K562 (cell line): Measurements from ENCODE around the gene CHMP1A. TPM values are rescaled to one million over a fixed set of nuclear protein-coding genes. Genes with fewer than 3 reads are reported as not detected.

ENCODE experiments used
- ATAC-seq: fragments of 200-7000 bp; cut with Tn5 transposase; 3 replicates; pipeline ENCODE4 v1.9.1; 2020; ENCODE audit warnings: moderate library complexity
- BruUV-seq: library from RNA; stranded (reverse); fragments of 400-500 nt; replicated peaks from 2 replicates; lab custom pipeline; 2021; lab: Mats Ljungman, UMichigan
- CTCF ChIA-PET: fragments of 300-600 bp; formaldehyde crosslinking; extraction: SDS; loops from one replicate; lab custom pipeline; 2021; ENCODE audit warnings: low intra/inter-chr PET ratio; lab: Yijun Ruan, JAX
- POLR2A ChIA-PET: fragments of 300-600, 350-650 bp; sonication (Branson Sonifier 250); formaldehyde crosslinking; extraction: SDS; loops from one replicate; lab custom pipeline; 2021; ENCODE audit warnings: antibody characterized with exemption, inconsistent platforms; lab: Yijun Ruan, JAX
- DNase-seq, 4 experiments: peaks; one replicate each; pipeline versions ENCODE4 v3.0.0 to v3.0.0-alpha.2; 2011 to 2018; ENCODE audit warnings: low spot score in 3 of 4, mixed read lengths in 3 of 4; ENCODE audit errors: extremely low read depth in 1 of 4
- FAIRE-seq: peaks from 2 replicates; lab custom pipeline; 2011; peaks lifted over from hg19 to GRCh38; lab: Jason Lieb, UNC
- H2AFZ ChIP-seq: 2 replicates; pipeline ENCODE4 v1.6.0; 2011; ENCODE audit warnings: low read depth, low read length, control low read depth, inconsistent platforms
- H3K27ac ChIP-seq: fragments of 200-600 bp; 3 replicates; pipeline ENCODE4 v1.8.0; 2011; ENCODE audit warnings: low read depth, mild to moderate bottlenecking, control low read depth, inconsistent platforms, low read length, moderate library complexity, mixed read lengths; ENCODE audit errors: extremely low read depth
- H3K27me3 ChIP-seq, 2 experiments: fragments of 300-600 bp in 1 of 2; 2 replicates in 1 of 2; 3 replicates in 1 of 2; pipeline versions ENCODE4 v1.6.0 to v1.8.0; 2011; ENCODE audit warnings: inconsistent platforms in 2 of 2, low read length in 2 of 2, mild to moderate bottlenecking in 1 of 2, mixed read lengths in 1 of 2, moderate library complexity in 1 of 2; ENCODE audit not compliant: control insufficient read depth in 2 of 2, insufficient read depth in 2 of 2
- H3K36me3 ChIP-seq: fragments of 300-600 bp; 3 replicates; pipeline ENCODE4 v1.8.0; 2011; ENCODE audit warnings: mild to moderate bottlenecking, low read length, inconsistent platforms; ENCODE audit not compliant: control insufficient read depth, insufficient read depth
- H3K4me1 ChIP-seq, 2 experiments: fragments of 200-600 bp in 1 of 2; replicated peaks in 1 of 2; 2 replicates in 1 of 2; 3 replicates in 1 of 2; pipeline versions ENCODE4 v1.5.1 to v1.8.0; 2011; ENCODE audit warnings: inconsistent platforms in 2 of 2, low read length in 2 of 2, mild to moderate bottlenecking in 1 of 2, mixed read lengths in 1 of 2, moderate library complexity in 1 of 2; ENCODE audit not compliant: control insufficient read depth in 2 of 2, insufficient read depth in 2 of 2
- H3K4me2 ChIP-seq: 2 replicates; pipeline ENCODE4 v1.6.1; 2011; ENCODE audit warnings: low read length, control low read depth, inconsistent platforms, mixed read lengths; ENCODE audit not compliant: insufficient read depth
- H3K4me3 ChIP-seq: fragments of 200-600 bp; sonication (generic), shearing (Covaris generic); 2 replicates; pipeline ENCODE4 v1.5.1; 2016; ENCODE audit warnings: control low read depth, inconsistent platforms
- H3K79me2 ChIP-seq: fragments of 200-600 bp; 3 replicates; pipeline ENCODE4 v1.8.0; 2011; ENCODE audit warnings: low read length, inconsistent platforms; ENCODE audit not compliant: control insufficient read depth, insufficient read depth
- H3K9ac ChIP-seq, 2 experiments: 2 replicates each; pipeline versions ENCODE4 v1.6.0 to v1.6.1; 2011; ENCODE audit warnings: low read depth in 2 of 2, low read length in 2 of 2, control low read depth in 1 of 2, inconsistent platforms in 1 of 2, mild to moderate bottlenecking in 1 of 2, mixed read lengths in 1 of 2; ENCODE audit not compliant: insufficient read depth in 1 of 2
- H3K9me1 ChIP-seq: one replicate; pipeline ENCODE4 v1.6.0; 2011; ENCODE audit warnings: inconsistent platforms, mild to moderate bottlenecking, low read length, moderate library complexity; ENCODE audit not compliant: control insufficient read depth, insufficient read depth
- H3K9me3 ChIP-seq: replicated peaks from 2 replicates; pipeline ENCODE4 v1.5.1; 2011; ENCODE audit warnings: low read depth, low read length, inconsistent platforms; ENCODE audit not compliant: control insufficient read depth, insufficient read depth
- H4K20me1 ChIP-seq: replicated peaks from 2 replicates; pipeline ENCODE4 v1.6.1; 2011; ENCODE audit warnings: low read length, inconsistent platforms, mixed read lengths; ENCODE audit not compliant: control insufficient read depth, insufficient read depth
- ATF2 ChIP-seq: sonication (generic); formaldehyde crosslinking; IDR thresholded peaks from 2 replicates; pipeline ENCODE4 v1.8.1; 2022; ENCODE audit warnings: missing genetic modification reagents
- CBX5 ChIP-seq: IDR thresholded peaks from 2 replicates; pipeline ENCODE4 v1.6.1; 2014; ENCODE audit warnings: low read depth, borderline replicate concordance
- CBX8 ChIP-seq: fragments of 200-600 bp; sonication (generic); IDR thresholded peaks from 2 replicates; pipeline ENCODE4 v1.6.1; 2012; ENCODE audit warnings: borderline replicate concordance, mixed run types, low read depth, mild to moderate bottlenecking, moderate library complexity, mixed read lengths, low read length, control low read depth, inconsistent platforms; ENCODE audit not compliant: poor library complexity, severe bottlenecking; ENCODE audit errors: extremely low read depth
- DLX4 ChIP-seq: fragments of 250-450 bp; sonication (Bioruptor Pico); IDR thresholded peaks from 2 replicates; pipeline ENCODE4 v1.6.1; 2021; ENCODE audit warnings: mild to moderate bottlenecking
- FOXM1 ChIP-seq, 2 experiments: fragments of 450-650 bp in 1 of 2; sonication (generic) in 1 of 2; formaldehyde crosslinking in 1 of 2; IDR thresholded peaks; 2 replicates each; pipeline versions ENCODE4 v1.6.1 to v1.9.0; 2017 to 2022; ENCODE audit warnings: low read depth in 2 of 2, mild to moderate bottlenecking in 2 of 2, missing genetic modification reagents in 1 of 2, moderate library complexity in 1 of 2
- HBP1 ChIP-seq: fragments of 450-650 bp; formaldehyde crosslinking; IDR thresholded peaks from 2 replicates; pipeline ENCODE4 v1.4.0; 2022; ENCODE audit warnings: missing genetic modification characterization
- HNRNPUL1 ChIP-seq: fragments of 200-400 bp; formaldehyde crosslinking; IDR thresholded peaks from 2 replicates; pipeline ENCODE4 v1.6.1; 2017; ENCODE audit warnings: low read length
- HOXB6 ChIP-seq: fragments of 250-450 bp; sonication (Bioruptor Pico); IDR thresholded peaks from 2 replicates; pipeline ENCODE4 v1.5.1; 2022; ENCODE audit warnings: mild to moderate bottlenecking, borderline replicate concordance
- KAT7 ChIP-seq: sonication (generic); formaldehyde crosslinking; IDR thresholded peaks from 2 replicates; pipeline ENCODE4 v1.8.0; 2022; ENCODE audit warnings: missing genetic modification reagents, mild to moderate bottlenecking, borderline replicate concordance
- LEF1 ChIP-seq: fragments of 450-650 bp; IDR thresholded peaks from 2 replicates; pipeline ENCODE4 v1.6.1; 2016; ENCODE audit warnings: mild to moderate bottlenecking
- MBD2 ChIP-seq: sonication (generic); IDR thresholded peaks from 2 replicates; pipeline ENCODE4 v1.6.1; 2016; ENCODE audit warnings: low read depth, borderline replicate concordance
- MYC ChIP-seq, 2 experiments: fragments of 250-450 bp in 1 of 2; sonication (Bioruptor Pico) in 1 of 2; IDR thresholded peaks; 2 replicates each; pipeline versions ENCODE4 v1.5.1 to v1.6.1; 2012 to 2021; ENCODE audit warnings: low read depth in 2 of 2, borderline replicate concordance in 1 of 2, improper control_type of control experiment in 1 of 2, low read length in 1 of 2, mild to moderate bottlenecking in 1 of 2, moderate library complexity in 1 of 2
- NCOA2 ChIP-seq, 2 experiments: fragments of 450-650 bp; IDR thresholded peaks; 2 replicates each; pipeline ENCODE4 v1.6.1; 2018; ENCODE audit warnings: mild to moderate bottlenecking in 2 of 2, moderate library complexity in 1 of 2; ENCODE audit not compliant: partially characterized antibody in 2 of 2
- OTX1 ChIP-seq: fragments of 450-650 bp; formaldehyde crosslinking; IDR thresholded peaks from 2 replicates; pipeline ENCODE4 v1.4.0; 2022; ENCODE audit warnings: mild to moderate bottlenecking
- PHB ChIP-seq: fragments of 250-450 bp; sonication (Bioruptor Pico); IDR thresholded peaks from 2 replicates; pipeline ENCODE4 v1.5.0; 2021
- PHF8 ChIP-seq: fragments of 200-600 bp; sonication (generic); IDR thresholded peaks from 2 replicates; pipeline ENCODE4 v1.6.1; 2012; ENCODE audit warnings: mixed run types, mild to moderate bottlenecking, inconsistent platforms, low read length, moderate library complexity, borderline replicate concordance
- ZNF780A ChIP-seq: fragments of 250-450 bp; sonication (Bioruptor Pico); IDR thresholded peaks from 2 replicates; pipeline ENCODE4 v1.5.0; 2021; ENCODE audit warnings: mild to moderate bottlenecking
- WGBS: fragments of 100-300 bp; shearing (Covaris generic); methylation state at CpG from one replicate; pipeline ENCODE4 v1.1.6; 2016; ENCODE audit warnings: low coverage, mixed read lengths; ENCODE audit not compliant: insufficient coverage; ENCODE audit errors: missing lambda C conversion rate; 5-methylcytosine and 5-hydroxymethylcytosine counted together
- in situ Hi-C: fragments of 300-500 bp; cut with MboI; formaldehyde crosslinking; loops from 4 replicates; pipeline ENCODE4 v1.15.0; 2018; ENCODE audit warnings: inconsistent platforms, mixed read lengths
- intact Hi-C: fragments of 100-400 bp; cut with micrococcal nuclease; formaldehyde crosslinking; loops from 2 replicates; pipeline ENCODE4 v1.14.2; 2022
- polyA plus RNA-seq, 8 experiments: library from polyadenylated mRNA; depleted of rRNA in 4 of 8; stranded (reverse) in 5 of 8; unstranded in 3 of 8; fragments of >200 nt; fragmentation: Nextera tagmentation in 2 of 8; fragmentation: Illumina TruSeq in 1 of 8; extraction: Ambion mirVana in 2 of 8; extraction: Trizol in 1 of 8; gene quantifications; 2 replicates each; pipeline versions ENCODE4 v1.2.1 to v1.2.3, GENCODE V29; 2011 to 2014; ENCODE audit warnings: inconsistent platforms in 1 of 8, missing spikeins in 1 of 8
- total RNA-seq, 7 experiments: library from RNA; depleted of rRNA in 6 of 7; stranded (reverse); fragments of >200 nt in 6 of 7; fragmentation: Illumina TruSeq in 2 of 7; extraction: Trizol in 2 of 7; gene quantifications; 2 replicates each; pipeline versions ENCODE4 v1.2.1 to v1.2.3, GENCODE V29; 2011 to 2021; ENCODE audit warnings: low replicate concordance in 1 of 7

CHMP1A gene
- total and polyA plus RNA-seq, 9 of the 15 experiments (the other 6 are each of a cell fraction or from before 2014, with no cell fraction given), result 0.83 to 79.9 (median 45.2) TPM

GRCh38 chr16:89619840-89620239 lies 37.7 kb downstream of the CHMP1A start:
- intact Hi-C loops, result no loop called here
- H2AFZ ChIP-seq, result no peak overlapping the region
- peaks cover 25 to 48% of the 10 kb centered on the region in 2 experiments for H3K27me3 ChIP-seq
- H3K27ac ChIP-seq, result no peak overlapping the region
- no TSS peak for BruUV-seq
- no peak overlapping the region for H3K4me2 ChIP-seq
- H4K20me1 ChIP-seq, result no peaks in the 10 kb centered on the region
- H3K36me3 ChIP-seq, result no peaks in the 10 kb centered on the region
- no peaks in the 10 kb centered on the region for H3K9me1 ChIP-seq
- FAIRE-seq, result no peak
- 4% methylated on average over 12 of the region's 12 CpGs for WGBS
- DNase-seq, result no peak
- ATAC-seq, result no peak
- H3K4me3 ChIP-seq, result no peak overlapping the region
- CTCF ChIA-PET, result no interaction called here
- in situ Hi-C loops, result no loop called here
- POLR2A ChIA-PET, result interaction anchor here (0.9 kb wide), 1 partner anchor 20 kb away, joined by 3 read pairs; no protein-coding TSS in a partner anchor
- H3K4me1 ChIP-seq, result peaks cover 0 to 51% of the 10 kb centered on the region in 2 experiments; a peak in 2 of 5 replicates
- H3K9me3 ChIP-seq, result no peaks in the 10 kb centered on the region
- no peak overlapping the region for H3K9ac ChIP-seq
- H3K79me2 ChIP-seq, result no peaks in the 10 kb centered on the region
- TF ChIP-seq NCOA2 (IDR thresholded peaks at IDR 0.05; ENCODE audit: partially characterized antibody in 2 of 2) (no peak), FOXM1 (IDR thresholded peaks at IDR 0.05; ENCODE audit: low read depth) (no peak), FOXM1 (CRISPR knock-in tag; IDR thresholded peaks at IDR 0.05; ENCODE audit: low read depth) (no peak), ATF2 (CRISPR knock-in tag) (no peak), HOXB6 (CRISPR knock-in tag) (no peak), HNRNPUL1 (no peak), KAT7 (CRISPR knock-in tag) (no peak), ZNF780A (CRISPR knock-in tag) (no peak), LEF1 (no peak), OTX1 (CRISPR knock-in tag) (no peak), HBP1 (CRISPR knock-in tag) (no peak), CBX8 (no peak), PHB (CRISPR knock-in tag) (no peak), MBD2 (no peak), DLX4 (CRISPR knock-in tag) (no peak), MYC (IDR thresholded peaks at IDR 0.05; ENCODE audit: low read depth, low read length) (no peak), MYC (CRISPR knock-in tag; IDR thresholded peaks at IDR 0.05; ENCODE audit: borderline replicate concordance, low read depth) (no peak), PHF8 (no peak), CBX5 (no peak)
